H9 (cell line): ENCODE measurements around the gene KCNK1. TPM values are rescaled to one million over a fixed set of nuclear protein-coding genes. Genes with fewer than 3 reads are reported as not detected.

Source experiments
- DNase-seq: peaks from one replicate; pipeline ENCODE4 v3.0.0-alpha.2; 2017
- H2AFZ ChIP-seq: one replicate; pipeline ENCODE4 v1.6.1; 2013; ENCODE audit warnings: mild to moderate bottlenecking, low read length, control low read depth, moderate library complexity
- H2AK5ac ChIP-seq: 2 replicates; pipeline ENCODE4 v1.6.1; 2013; ENCODE audit warnings: low read length, control low read depth, mixed read lengths; ENCODE audit not compliant: insufficient read length
- H2BK120ac ChIP-seq: one replicate; pipeline ENCODE4 v1.6.1; 2013; ENCODE audit warnings: low read depth, mild to moderate bottlenecking, low read length, control low read depth, inconsistent platforms; ENCODE audit not compliant: poor library complexity, severe bottlenecking
- H2BK12ac ChIP-seq: 2 replicates; pipeline ENCODE4 v1.6.1; 2013; ENCODE audit warnings: low read length, control low read depth, mixed read lengths, low read depth; ENCODE audit not compliant: insufficient read length
- H2BK15ac ChIP-seq: 2 replicates; pipeline ENCODE4 v1.6.1; 2013; ENCODE audit warnings: low read depth, low read length, control low read depth
- H2BK20ac ChIP-seq: one replicate; pipeline ENCODE4 v1.6.1; 2013; ENCODE audit warnings: low read depth, mild to moderate bottlenecking, low read length, control low read depth, inconsistent platforms; ENCODE audit not compliant: poor library complexity, severe bottlenecking
- H2BK5ac ChIP-seq: 2 replicates; pipeline ENCODE4 v1.6.1; 2013; ENCODE audit warnings: low read length, control low read depth, mixed read lengths; ENCODE audit not compliant: insufficient read length
- H3K14ac ChIP-seq: 2 replicates; pipeline ENCODE4 v1.6.1; 2013; ENCODE audit warnings: low read length, control low read depth; ENCODE audit not compliant: insufficient read depth
- H3K18ac ChIP-seq: 2 replicates; pipeline ENCODE4 v1.6.1; 2013; ENCODE audit warnings: low read depth, mild to moderate bottlenecking, mixed read lengths, low read length, control low read depth; ENCODE audit not compliant: insufficient read length
- H3K23ac ChIP-seq: 2 replicates; pipeline ENCODE4 v1.6.1; 2013; ENCODE audit warnings: low read length, control low read depth, mixed read lengths, low read depth; ENCODE audit not compliant: insufficient read length
- H3K23me2 ChIP-seq: 2 replicates; pipeline ENCODE4 v1.6.1; 2013; ENCODE audit warnings: low read depth, mild to moderate bottlenecking, mixed read lengths, low read length, control low read depth; ENCODE audit not compliant: insufficient read length, poor library complexity, severe bottlenecking
- H3K27ac ChIP-seq: 2 replicates; pipeline ENCODE4 v1.5.1; 2013; ENCODE audit warnings: low read length, control low read depth, mixed read lengths, low read depth; ENCODE audit not compliant: insufficient read length
- H3K27me3 ChIP-seq: 2 replicates; pipeline ENCODE4 v1.6.1; 2013; ENCODE audit warnings: low read length, control low read depth, inconsistent platforms; ENCODE audit not compliant: insufficient read depth
- H3K4ac ChIP-seq: 2 replicates; pipeline ENCODE4 v1.6.1; 2013; ENCODE audit warnings: low read depth, mild to moderate bottlenecking, control low read depth, inconsistent platforms, low read length, moderate library complexity
- H3K4me1 ChIP-seq: 2 replicates; pipeline ENCODE4 v1.6.1; 2013; ENCODE audit warnings: low read length, control low read depth, inconsistent platforms; ENCODE audit not compliant: insufficient read depth
- H3K4me2 ChIP-seq: 2 replicates; pipeline ENCODE4 v1.6.1; 2013; ENCODE audit warnings: low read length, control low read depth, mixed read lengths; ENCODE audit not compliant: insufficient read length, insufficient read depth
- H3K56ac ChIP-seq: 2 replicates; pipeline ENCODE4 v1.6.1; 2013; ENCODE audit warnings: low read depth, mild to moderate bottlenecking, mixed read lengths, low read length, control low read depth; ENCODE audit not compliant: insufficient read length
- H3K79me1 ChIP-seq: 2 replicates; pipeline ENCODE4 v1.6.1; 2013; ENCODE audit warnings: low read depth, mild to moderate bottlenecking, moderate library complexity, low read length, control low read depth, inconsistent platforms; ENCODE audit not compliant: insufficient read depth, poor library complexity, severe bottlenecking
- H3K79me2 ChIP-seq: 2 replicates; pipeline ENCODE4 v1.6.1; 2013; ENCODE audit warnings: low read length, control low read depth, inconsistent platforms; ENCODE audit not compliant: insufficient read depth
- H3K9ac ChIP-seq: 2 replicates; pipeline ENCODE4 v1.6.1; 2013; ENCODE audit warnings: low read length, control low read depth, mixed read lengths; ENCODE audit not compliant: insufficient read length; ENCODE audit errors: extremely low read depth
- H3K9me3 ChIP-seq: one replicate; pipeline ENCODE4 v1.6.1; 2013; ENCODE audit warnings: low read depth, low read length, inconsistent platforms; ENCODE audit not compliant: control insufficient read depth
- H3T11ph ChIP-seq: one replicate; pipeline ENCODE4 v1.6.1; 2013; ENCODE audit warnings: mild to moderate bottlenecking, low read length, control low read depth, inconsistent platforms
- H4K20me1 ChIP-seq: one replicate; pipeline ENCODE4 v1.6.1; 2013; ENCODE audit not compliant: control insufficient read depth, insufficient read length, insufficient read depth
- H4K5ac ChIP-seq: 2 replicates; pipeline ENCODE4 v1.6.1; 2013; ENCODE audit warnings: low read depth, mild to moderate bottlenecking, mixed read lengths, low read length, control low read depth; ENCODE audit not compliant: insufficient read length
- H4K8ac ChIP-seq: replicated peaks from 2 replicates; pipeline ENCODE4 v1.6.1; 2013; ENCODE audit warnings: low read length, control low read depth, mixed read lengths, low read depth; ENCODE audit not compliant: insufficient read length
- H4K91ac ChIP-seq: 2 replicates; pipeline ENCODE4 v1.6.1; 2013; ENCODE audit warnings: low read depth, mild to moderate bottlenecking, moderate library complexity, mixed read lengths, low read length, control low read depth; ENCODE audit not compliant: insufficient read length
- H3K27ac Mint-ChIP-seq, 3 experiments: 2 replicates in 2 of 3; 3 replicates in 1 of 3; pipeline ENCODE4 v1.8.0; 2020 to 2021; ENCODE audit warnings: mixed read lengths in 3 of 3, mild to moderate bottlenecking in 1 of 3, moderate library complexity in 1 of 3
- H3K27me3 Mint-ChIP-seq: 2 replicates; pipeline ENCODE4 v1.8.0; 2021; ENCODE audit warnings: low read depth, mild to moderate bottlenecking, moderate library complexity, mixed read lengths
- H3K36me3 Mint-ChIP-seq, 3 experiments: 2 replicates in 2 of 3; 3 replicates in 1 of 3; pipeline ENCODE4 v1.8.0; 2020 to 2021; ENCODE audit warnings: low read depth in 3 of 3, mixed read lengths in 3 of 3; ENCODE audit not compliant: insufficient read depth in 1 of 3
- H3K4me1 Mint-ChIP-seq, 2 experiments: 2 replicates each; pipeline ENCODE4 v1.8.0; 2020; ENCODE audit warnings: mixed read lengths in 2 of 2
- H3K4me3 Mint-ChIP-seq, 2 experiments: 2 replicates in 1 of 2; 3 replicates in 1 of 2; pipeline ENCODE4 v1.8.0; 2020 to 2021; ENCODE audit warnings: mild to moderate bottlenecking in 2 of 2, mixed read lengths in 2 of 2, moderate library complexity in 1 of 2
- H3K9me3 Mint-ChIP-seq, 2 experiments: 2 replicates in 1 of 2; 3 replicates in 1 of 2; pipeline ENCODE4 v1.8.0; 2020; ENCODE audit warnings: mild to moderate bottlenecking in 2 of 2, mixed read lengths in 2 of 2, moderate library complexity in 1 of 2
- CTCF ChIP-seq: fragments of 200-600 bp; sonication (generic); conservative IDR thresholded peaks from 3 replicates; pipeline ENCODE4 v1.8.0; 2021; ENCODE audit warnings: antibody characterized with exemption, mild to moderate bottlenecking
- WGBS: extraction: QIAGEN DNeasy Blood & Tissue Kit; methylation state at CpG from one replicate; pipeline ENCODE4 v1.1.7; 2013; ENCODE audit warnings: missing lambda C conversion rate, low lambda C conversion rate, mixed read lengths; ENCODE audit not compliant: insufficient read length; ENCODE audit errors: extremely low coverage; 5-methylcytosine and 5-hydroxymethylcytosine counted together
- total RNA-seq: library from RNA; stranded (reverse); gene quantifications from 2 replicates; pipeline ENCODE4 v1.2.1, GENCODE V29; 2021

The KCNK1 gene
- total RNA-seq, 1 experiment from 2014 or later = 9.9 TPM

- TF ChIP-seq CTCF = no peak
- no peak overlapping the region for H3K27ac Mint-ChIP-seq
- Histone ChIP-seq H4K91ac (no peak overlapping the region), H3K27me3 (no peaks in the 10 kb centered on the region), H3K56ac (no peak overlapping the region), H3K14ac (no peak overlapping the region), H3K79me2 (no peaks in the 10 kb centered on the region), H3K4ac (no peak overlapping the region), H2AK5ac (no peak overlapping the region), H2AFZ (no peak overlapping the region), H4K5ac (no peak overlapping the region), H4K20me1 (no peaks in the 10 kb centered on the region), H3K4me1 (no peaks in the 10 kb centered on the region), H4K8ac (no peak overlapping the region), H2BK5ac (no peak overlapping the region), H3K18ac (no peak overlapping the region), H3K23ac (no peak overlapping the region), H2BK20ac (no peak overlapping the region), H3K27ac (no peak overlapping the region), H3K4me2 (no peak overlapping the region), H3K79me1 (no peaks in the 10 kb centered on the region), H3K23me2 (no peaks in the 10 kb centered on the region), H3K9me3 (no peaks in the 10 kb centered on the region), H2BK120ac (no peak overlapping the region), H3K9ac (no peak overlapping the region), H2BK12ac (no peak overlapping the region), H3T11ph (no peak overlapping the region), H2BK15ac (no peak overlapping the region)
- H3K4me3 Mint-ChIP-seq = no peak overlapping the region
- no peaks in the 10 kb centered on the region for H3K9me3 Mint-ChIP-seq
- no peak for DNase-seq
- WGBS = no CpG with 5 or more reads among the region's 3 CpGs
- peaks cover 6 to 11% of the 10 kb centered on the region in 2 experiments; a peak in 3 of 4 replicates for H3K4me1 Mint-ChIP-seq
- H3K27me3 Mint-ChIP-seq = no peaks in the 10 kb centered on the region
- peaks cover 12 to 29% (median 27%) of the 10 kb centered on the region in 3 experiments; a peak in 6 of 7 replicates for H3K36me3 Mint-ChIP-seq
Observed at GRCh38 chr1:233667741-233668140, 53.8 kb downstream of the KCNK1 start.
